H54 (cell line): ENCODE data around the gene CD46.

Experiments used
- DNase-seq: peaks from one replicate; pipeline ENCODE4 v3.0.0; 2011; ENCODE audit warnings: low spot score, mixed read lengths; ENCODE audit not compliant: insufficient read length
- FAIRE-seq: peaks from 3 replicates; lab custom pipeline; 2011; peaks lifted over from hg19 to GRCh38; lab: Jason Lieb, UNC
- POLR2A ChIP-seq: IDR thresholded peaks from 2 replicates; pipeline ENCODE4 v1.6.1; 2011; ENCODE audit warnings: low read depth, mild to moderate bottlenecking, low read length

Gene CD46

DNA sequence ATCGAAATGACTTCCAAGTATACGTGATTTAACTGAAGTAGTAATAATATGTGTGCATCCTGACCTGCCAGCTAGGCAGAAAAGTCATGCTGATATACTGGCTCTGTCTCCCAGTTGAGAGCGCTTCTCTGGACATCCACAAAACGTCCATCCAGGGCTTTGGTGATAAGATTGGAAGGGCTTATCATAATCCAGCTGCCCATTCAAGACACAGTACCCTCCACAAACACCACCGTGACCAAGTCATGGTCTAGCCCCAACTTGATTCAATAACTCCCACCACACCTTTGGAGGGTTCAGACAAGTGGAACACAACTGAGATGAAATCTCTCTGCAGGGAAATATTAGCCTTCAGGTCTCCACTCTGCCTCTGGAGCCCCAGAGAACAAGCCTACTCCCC lies 76.2 kb downstream of the CD46 start:
- TF ChIP-seq POLR2A, result no peak
- FAIRE-seq, result no peak
- no peak for DNase-seq

DNA sequence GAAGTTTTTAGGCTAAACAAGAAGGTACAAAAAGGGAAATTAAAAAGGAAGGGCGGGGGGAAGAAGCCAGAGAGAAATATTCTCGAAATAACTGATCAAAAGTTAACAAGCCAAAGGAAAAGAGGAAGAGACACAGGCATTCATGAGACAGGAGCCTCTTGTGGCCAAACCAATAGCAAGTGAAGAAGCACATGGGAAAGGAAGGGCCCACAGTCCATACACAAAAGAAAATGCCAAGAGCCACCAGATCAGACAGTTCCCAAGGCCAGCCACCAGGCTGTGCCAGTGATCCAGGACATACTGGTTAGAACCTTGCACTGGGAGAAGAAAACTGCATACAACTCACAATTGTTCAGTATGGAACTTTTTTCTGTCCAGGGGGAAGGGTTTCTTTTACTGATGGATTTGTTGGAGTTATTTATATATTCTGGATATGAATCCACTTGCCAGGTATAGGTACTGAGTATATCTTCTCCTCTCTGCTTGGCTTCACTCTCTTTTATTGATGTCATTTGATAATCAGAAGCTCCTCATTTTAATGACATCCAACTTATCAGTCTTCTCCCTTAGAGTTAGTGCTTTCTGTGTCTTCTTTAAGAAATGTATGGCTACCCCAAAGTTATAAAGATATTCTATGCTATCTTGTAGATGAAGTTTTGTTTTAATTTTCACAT lies 76.8 kb downstream of the CD46 start:
- FAIRE-seq, result no peak
- peak; percentile 73 for DNase-seq
- no peak for TF ChIP-seq POLR2A

DNA sequence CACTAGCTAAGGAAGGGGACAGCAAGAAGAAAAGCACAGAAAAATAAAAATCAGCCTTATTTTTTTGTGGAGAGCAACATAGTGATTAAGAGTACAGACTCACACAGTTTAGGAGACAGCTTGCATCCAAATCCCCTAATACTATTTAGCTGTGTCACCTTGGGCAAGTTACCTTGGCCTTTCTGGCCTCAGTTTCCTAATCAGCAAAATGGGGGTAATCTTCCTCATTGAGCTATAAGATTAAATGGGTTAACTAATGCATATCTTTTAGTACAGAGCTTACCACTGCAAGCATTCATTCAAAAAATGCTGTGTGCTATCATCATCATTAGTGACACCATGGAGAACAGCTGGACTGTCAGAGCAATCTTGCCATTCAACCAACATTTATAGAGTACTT lies 77.7 kb downstream of the CD46 start:
- no peak for FAIRE-seq
- no peak for DNase-seq
- TF ChIP-seq POLR2A, result no peak

DNA sequence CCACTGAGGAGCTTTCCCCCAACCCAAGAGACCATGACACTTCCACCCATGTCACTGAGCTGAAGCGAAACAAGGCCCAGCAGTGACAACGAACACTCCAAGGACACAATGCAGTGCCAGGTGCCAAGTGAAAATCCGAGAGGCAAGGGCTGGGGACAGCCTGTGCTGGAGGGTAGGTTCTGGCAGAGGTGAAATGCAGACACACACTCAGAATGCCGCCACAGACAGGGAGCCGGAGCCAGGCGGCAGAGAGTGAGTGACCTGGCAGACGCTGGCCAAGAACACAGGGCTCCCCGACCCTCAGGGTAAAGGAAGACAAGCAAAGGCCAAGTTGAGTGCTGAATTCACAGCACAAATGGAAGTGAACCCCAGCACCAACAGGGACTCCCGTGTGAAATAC lies 78.9 kb downstream of the CD46 start:
- FAIRE-seq (no peak), DNase-seq (no peak)
- TF ChIP-seq POLR2A, result no peak

DNA sequence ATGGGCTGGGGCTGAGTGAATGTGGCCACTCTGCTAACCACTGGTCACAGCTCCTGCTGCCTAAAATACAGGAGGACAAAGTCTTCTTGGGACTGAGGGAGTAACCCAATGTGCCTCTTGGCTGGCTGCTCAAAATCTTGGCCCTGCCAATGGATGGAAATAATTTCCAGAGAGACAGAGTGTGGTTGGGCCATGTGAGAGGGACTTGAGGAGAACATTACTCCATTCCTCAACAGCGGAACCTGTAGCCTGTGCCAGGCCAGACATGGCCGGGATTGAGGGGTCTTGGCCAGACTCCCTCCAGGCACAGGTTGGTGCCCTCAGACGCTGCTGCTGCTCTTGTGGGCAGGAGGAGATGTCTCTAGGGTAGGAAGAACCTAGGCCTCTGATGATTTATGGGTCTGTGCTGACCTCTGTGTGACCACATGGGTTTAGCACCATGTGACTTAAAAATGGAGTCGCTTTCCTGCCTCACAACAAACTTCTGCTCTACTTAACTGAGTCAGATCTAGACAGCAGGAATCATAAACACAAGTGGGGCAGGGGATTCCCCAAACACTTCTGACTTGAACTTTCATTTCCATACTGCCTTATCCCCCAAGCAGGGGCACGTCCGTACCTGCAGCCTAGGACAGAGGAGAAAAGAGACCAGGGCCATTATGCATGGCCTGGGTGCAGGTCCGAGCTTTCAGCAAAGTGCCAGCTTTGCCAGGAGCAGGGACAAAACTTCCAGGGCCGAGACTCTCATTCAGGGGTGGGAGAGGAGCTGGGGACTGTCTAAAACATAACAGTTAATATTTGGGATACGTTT lies 79.9 kb downstream of the CD46 start:
- DNase-seq (no peak), FAIRE-seq (no peak)
- TF ChIP-seq POLR2A, result no peak

DNA sequence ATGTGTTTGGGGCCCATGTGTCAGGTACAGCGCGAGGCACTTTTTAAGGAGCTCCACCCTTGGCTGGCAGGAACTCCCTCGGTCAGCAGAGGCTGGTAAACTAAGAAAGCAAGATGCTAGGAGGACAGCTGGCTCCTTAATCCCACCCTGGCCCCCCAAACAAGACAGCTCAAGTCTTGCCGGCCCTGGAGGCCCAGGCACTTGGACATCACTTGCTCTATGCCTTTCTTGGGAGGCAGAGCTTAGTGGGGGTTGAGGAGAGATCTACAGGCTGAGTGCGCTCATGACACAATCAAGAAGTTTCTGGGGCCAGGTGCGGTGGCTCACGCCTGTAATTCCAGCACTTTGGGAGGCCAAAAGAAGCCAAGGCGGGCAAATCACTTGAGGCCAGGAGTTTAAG lies 80.9 kb downstream of the CD46 start:
- DNase-seq (no peak), FAIRE-seq (no peak)
- TF ChIP-seq POLR2A, result no peak

DNA sequence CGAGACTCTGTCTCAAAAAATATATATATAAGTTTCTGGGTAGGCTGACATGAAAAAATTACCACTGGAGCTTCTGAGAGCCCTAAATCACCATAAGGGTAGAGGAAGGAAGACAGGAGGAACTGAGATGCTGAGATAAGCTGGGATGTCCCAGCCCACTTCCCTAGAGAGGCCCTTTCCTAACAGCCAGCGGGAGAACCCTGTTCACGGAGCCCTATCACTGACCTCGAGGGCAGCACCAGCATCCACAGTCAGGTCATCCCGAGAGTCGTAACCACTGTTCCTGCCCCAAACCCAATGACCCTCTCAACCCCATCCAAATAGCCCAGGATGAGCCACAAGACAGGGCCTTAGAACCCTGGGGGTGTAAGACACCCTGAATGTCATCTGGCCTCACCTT lies 81.5 kb downstream of the CD46 start:
- no peak for FAIRE-seq
- no peak for DNase-seq
- TF ChIP-seq POLR2A, result no peak

DNA sequence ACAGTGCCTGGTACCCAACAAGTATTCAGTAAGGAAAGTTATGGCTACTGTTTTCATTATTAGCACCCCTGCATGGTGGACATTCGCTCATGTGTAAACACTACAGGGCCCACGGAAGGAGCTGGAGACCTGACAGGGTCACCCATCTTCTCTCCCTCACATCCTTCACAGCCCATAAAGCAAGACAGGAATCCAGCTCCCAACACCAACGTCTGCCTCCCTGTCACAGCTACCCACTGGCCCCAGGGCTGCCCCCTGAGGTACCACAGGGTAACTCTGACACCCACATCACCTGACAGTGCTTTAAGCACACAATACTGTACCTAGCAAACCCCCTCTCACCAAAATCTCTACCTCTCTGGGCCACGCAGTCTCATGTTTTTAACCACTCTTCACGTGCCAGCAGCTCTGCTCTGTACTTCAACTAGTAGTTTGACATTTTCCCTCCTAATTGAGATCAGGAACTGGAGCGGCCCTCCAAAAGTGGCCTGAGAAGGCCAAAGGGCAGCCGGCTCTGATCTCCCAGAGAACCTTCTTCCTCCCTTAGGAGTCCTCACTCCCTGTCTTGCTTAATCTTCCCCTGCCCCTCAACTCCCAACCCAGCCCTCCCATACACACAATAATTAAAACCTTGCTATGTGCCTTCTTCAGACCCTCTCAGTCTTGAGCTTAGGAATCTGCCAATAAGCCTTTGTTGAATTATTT lies 82.3 kb downstream of the CD46 start:
- no peak for DNase-seq
- TF ChIP-seq POLR2A, result no peak
- no peak for FAIRE-seq

DNA sequence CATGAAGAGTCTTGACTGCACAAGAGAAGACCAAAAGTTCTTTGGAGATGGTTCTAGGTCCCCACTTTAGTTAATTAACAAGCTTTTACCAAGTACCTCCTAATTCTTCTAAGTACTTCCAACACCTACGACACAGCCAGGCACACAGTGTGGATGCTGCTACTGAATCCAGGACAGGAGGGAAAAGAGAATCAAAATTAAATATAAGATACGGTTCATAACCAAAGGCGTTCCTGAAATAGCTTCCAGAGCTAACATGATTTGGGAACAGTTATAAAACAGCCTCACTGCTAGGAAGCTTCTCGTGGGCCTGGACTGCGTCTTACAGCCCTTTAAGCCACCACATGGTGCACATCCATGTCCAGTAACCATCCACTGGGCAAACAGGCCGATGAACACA lies 84.1 kb downstream of the CD46 start:
- TF ChIP-seq POLR2A, result no peak
- DNase-seq (no peak), FAIRE-seq (no peak)

DNA sequence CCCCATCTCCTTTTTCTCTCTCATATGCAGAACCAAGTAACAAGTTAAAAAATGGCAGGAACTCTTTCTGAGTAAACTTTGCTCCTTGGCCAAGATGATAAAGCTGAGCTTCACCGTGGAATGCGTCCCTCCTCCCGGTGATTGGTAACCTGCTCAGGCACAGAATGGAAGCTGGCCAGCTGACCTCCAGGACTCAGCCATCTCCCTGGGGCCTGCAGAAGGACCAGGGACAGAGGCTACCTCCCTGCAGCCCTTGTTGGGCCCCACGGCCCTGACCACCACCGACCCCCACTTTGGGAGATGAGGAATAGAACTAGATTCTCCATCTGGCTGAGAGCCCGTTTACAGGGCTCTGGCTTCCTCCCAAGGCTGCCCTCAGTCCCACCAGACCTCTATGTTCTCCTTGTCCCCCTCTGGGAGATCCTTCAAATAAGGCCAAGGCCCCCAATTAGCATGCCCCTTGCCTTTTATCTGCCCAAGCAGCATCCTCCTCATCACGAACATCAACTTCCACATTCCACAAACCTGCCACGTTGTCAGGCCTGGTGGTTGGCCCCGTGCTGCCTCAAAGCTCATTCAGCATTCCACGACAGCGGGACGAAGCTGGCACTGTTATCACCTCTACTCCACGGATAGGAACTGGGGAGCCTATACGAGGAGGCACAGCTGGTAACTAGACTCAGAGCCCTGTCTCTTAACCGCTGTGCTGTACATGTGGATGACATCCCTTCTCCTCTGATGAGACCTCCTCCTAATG lies 84.9 kb downstream of the CD46 start:
- DNase-seq, result no peak
- no peak for FAIRE-seq
- no peak for TF ChIP-seq POLR2A

DNA sequence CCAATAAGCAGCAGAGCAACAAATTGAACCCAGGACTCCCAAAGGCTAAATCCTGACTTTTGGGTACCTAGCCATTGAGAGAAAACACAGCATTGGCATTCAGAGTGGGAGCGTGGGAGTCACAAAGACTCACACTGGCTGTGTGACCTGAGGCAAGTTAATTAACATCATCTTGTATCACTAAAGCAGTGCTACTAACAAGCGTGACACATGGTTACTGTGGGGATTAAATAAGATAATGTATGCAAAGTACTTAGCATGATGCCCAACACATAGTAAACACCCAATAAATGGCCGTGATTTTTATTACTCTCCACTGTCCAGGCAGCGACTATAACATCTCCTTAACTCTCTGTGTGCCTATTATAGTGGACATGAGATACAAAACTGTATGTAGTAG lies 85.8 kb downstream of the CD46 start:
- DNase-seq, result no peak
- no peak for FAIRE-seq
- no peak for TF ChIP-seq POLR2A

DNA sequence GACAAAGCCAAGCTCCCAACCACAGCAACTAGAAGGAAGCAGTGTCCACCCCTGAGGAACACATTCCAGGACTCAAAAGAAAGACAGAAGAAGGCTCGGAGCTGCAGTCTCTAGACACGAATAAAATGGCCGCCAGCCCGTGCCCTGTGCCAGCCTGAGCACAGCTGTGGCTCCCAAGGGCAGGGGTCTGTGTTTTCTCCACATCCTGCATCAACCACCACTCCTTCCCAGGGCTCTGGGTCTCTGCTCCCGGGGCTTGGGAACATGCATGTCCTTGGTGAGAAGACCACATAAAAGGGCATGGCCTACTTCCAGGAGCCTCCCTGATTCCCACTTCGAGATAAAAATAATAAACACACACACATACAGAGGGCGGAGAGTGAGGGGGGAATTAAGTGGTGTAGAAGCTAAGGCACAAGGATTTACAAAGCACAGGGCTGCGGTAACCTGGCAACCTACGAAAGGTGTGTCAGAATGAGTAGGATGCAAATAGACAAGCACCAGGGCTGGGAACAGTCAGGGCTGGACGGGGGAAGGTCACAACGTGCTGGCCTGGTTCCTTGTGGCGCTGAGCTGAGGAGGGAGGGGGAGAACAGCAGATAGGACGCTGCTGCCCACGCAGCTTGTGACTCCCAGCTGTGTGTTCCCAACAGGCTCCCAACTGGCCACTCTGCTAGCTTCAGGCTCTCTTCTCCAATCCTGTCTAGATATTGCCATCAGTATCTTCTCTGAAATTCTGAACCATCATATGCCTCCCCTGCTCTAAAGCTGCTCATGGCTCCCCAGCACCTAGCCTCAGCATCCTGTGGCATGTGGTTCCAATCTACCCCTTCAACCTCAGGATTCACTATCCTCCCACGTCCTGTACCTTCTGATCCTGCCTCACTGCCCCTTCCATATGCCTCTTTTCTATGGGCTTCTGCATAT lies 86.6 kb downstream of the CD46 start:
- no peak for TF ChIP-seq POLR2A
- DNase-seq (no peak), FAIRE-seq (no peak)

DNA sequence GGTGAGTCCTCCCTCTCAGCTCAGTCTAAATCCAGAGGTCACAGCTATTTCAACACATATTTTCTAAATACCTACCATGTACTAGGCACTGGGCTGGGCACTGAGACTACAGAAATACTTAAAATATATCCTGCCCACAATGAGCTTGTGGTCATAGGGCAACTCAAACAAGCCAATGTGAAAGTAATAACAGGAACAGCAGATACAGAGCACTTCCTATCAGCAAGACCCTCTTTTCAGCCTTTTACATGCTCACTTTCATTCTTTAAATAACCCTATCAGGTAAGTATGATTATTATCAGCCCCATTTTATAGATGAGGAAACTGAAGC lies 87.2 kb downstream of the CD46 start:
- DNase-seq (no peak), FAIRE-seq (no peak)
- no peak for TF ChIP-seq POLR2A
